ENCODE results near the gene THRB.

DNA sequence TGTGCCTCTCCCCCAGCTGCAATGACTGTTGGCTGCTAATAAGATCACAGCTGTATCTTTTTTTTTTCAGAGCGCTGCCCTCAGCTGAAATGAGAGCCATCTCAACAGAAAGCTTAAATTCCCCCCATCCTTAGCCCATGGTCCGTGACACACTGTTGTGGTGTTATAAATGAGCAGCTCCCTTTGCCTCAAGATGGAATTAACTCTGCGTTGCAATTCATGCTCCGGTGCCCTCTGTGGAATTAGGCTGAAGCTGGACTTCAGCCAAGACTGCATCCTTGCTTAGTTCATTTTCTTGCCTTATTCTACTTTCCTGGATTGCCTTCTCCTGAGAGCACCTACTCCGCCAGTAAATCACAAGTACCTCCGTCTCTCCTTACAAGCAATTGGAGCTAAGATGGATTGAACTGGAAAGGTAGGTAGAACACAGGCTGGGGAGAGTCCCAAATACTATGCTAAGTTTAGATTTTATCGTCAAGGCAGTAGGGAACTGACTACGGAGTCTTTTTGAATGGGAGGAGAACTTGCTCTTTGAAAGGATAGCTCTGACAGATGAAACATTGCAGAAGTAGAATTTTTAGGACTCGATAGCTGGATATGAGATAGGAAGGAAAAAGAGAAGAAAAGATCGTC lies 39.0 kb upstream of the THRB start:
- TF ChIP-seq TAF1 (IDR thresholded peaks at IDR 0.05; ENCODE audit: low read depth, low read length) (no peak), POLR2AphosphoS5 (IDR thresholded peaks at IDR 0.05; ENCODE audit: low read depth, low read length) (no peak), POLR2A (IDR thresholded peaks at IDR 0.05; ENCODE audit: low read depth, low read length) (no peak), SPI1 (IDR thresholded peaks at IDR 0.05; ENCODE audit: low read depth, low read length) (no peak), POU2F2 (IDR thresholded peaks at IDR 0.05; ENCODE audit: low read depth, low read length) (no peak), PAX5 (IDR thresholded peaks at IDR 0.05; ENCODE audit: insufficient read depth, low read length, severe bottlenecking) (no peak)
